GM18508 (cell line): Measurements from ENCODE around the gene CEP78.
"Not testable (repeated sequence)": the region's sequence is repeated elsewhere in the genome, so short reads cannot be mapped to it uniquely, and the experiment has no call there.

Experiments
- ATAC-seq: cut with Tn5 transposase; IDR thresholded peaks from one replicate; pipeline ENCODE4 v1.9.1; 2021; ENCODE audit warnings: moderate number of reproducible peaks; ENCODE audit not compliant: insufficient read depth, unreplicated experiment

The CEP78 gene

DNA sequence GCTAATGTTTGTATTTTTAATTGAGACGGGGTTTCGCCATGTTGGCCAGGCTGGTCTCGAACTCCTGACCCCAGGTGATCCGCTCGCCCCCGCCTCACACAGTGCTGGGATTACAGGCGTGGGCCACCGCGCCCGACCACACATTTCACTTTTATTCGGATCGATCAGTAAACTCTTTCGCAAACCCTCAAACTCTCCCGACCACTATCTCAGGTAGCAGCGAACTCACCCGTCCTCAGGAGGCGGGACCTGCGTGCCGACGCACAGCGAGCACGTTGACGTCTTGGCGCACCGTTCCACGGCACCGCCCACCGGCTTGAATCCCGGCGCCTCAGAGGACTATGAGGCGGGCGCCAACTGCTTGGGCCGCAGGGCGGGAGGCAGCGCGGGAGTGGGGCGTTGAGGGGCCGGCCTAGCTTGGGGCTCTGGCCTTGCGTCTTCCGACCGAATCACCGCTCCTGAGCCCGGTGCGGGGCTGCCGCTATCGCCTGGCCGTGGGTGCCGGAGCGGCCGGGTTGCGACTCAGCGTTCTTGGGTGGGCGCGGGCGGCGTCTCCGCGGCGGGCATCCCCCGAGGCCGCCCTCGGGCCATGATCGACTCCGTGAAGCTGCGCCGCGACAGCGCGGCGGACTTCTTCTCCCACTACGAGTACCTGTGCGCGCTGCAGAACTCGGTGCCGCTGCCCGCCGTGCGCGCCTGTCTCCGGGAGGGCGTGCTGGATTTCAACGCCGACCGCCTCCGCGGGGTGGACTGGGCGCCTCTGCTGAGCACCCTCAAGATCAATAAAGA, at the start of gene CEP78:
CEP78 (plus strand) TSS at position 314 of the 789 bp plus-strand sequence; CDS start at position 590, 276 bp downstream.
- peak; percentile 96 for ATAC-seq

DNA sequence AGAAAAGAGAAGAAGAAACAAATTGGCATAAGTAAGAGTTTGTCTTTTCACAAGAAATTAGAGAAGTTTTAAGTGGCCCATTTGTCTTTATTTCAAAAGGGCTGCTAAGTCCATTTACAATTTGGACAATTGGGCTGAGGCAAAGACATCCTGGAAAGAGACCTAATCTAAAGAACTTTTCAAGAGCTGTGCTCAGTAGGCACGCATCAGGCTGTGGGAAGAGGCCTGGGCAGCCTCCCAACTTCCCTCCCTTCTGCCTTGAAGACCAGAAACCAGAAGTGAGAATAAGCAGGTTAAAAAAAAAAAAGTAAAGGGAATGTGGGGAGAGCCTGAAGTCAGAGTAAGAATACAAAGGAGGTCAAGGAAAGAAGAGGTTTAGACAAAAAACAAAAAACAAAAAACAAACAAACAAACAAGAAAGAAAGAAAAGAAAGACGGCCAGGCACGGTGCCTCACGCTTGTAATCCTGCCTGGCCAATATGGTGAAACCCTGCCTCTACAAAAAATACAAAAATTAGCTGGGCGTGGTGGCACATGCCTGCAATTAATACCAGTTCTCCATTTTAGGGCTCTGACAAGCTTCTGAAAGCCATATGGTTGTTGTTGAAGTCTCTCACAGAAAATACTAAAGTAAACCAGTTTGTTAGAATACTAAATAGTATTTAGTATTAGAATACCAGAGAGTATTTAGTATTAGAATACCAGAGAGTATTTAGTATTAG, 48.0 kb upstream of the CEP78 start:
- no peak for ATAC-seq

- no peak for ATAC-seq
Measured at GRCh38 chr9:78188594-78188993, 47.3 kb upstream of the CEP78 start.

DNA sequence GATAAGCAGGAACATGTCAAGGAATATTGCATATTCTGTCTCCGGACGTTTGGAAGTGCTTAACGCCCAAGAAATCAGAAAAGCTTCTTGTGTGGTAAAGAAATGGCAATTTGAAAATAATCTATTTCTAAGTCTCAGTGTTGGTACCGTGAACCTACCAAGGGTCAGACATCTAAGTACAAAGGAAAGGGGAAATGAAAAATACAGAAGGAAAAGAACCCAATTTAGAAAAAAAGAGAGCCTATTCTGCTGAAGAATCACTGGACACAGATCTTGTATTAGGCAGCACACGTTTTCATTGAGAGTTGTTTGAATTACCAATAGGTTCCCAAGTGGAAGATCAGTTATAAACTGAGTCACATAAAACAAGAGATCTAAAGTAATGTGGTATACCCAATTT, 46.9 kb upstream of the CEP78 start:
- ATAC-seq: no peak

DNA sequence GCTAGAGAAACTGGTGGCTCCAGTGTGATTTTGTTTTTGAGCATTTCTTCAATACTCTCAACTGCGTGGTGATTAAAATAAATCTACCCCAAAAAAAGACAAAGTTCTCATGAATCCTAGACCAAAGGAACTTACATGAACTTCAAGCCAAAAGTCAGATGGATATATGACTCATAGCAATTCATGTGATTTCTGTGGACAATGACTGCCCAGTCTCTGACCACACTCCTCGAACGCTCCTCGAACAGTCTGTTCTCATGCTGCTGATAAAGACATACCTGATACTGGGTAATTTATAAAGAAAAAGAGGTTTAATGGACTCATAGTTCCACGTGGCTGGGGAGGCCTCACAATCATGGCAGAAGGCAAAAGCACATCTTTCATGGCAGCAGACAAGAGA, 46.4 kb upstream of the CEP78 start:
- no peak for ATAC-seq

GRCh38 chr9:78191931-78192330, 43.9 kb upstream of the CEP78 start:
- ATAC-seq: no peak

DNA sequence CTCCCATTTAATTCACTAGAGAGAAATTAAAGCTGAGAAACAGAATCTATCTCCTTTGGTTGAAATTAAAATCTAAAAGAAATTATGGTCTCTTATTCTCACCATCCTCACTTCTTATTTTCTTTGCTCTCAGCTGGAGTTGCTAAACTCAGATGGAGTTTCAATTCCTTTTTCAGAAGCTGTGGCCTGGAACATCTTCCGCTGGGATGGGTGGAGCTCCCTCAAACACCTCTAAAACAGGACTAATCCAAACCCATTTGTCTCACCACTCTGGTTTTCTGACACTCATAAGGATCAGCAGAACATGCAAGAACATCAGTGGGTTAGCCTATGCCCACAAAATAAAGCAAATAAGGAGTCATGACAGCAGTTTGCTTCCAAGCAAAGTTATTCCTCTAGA, 39.6 kb upstream of the CEP78 start:
- no peak for ATAC-seq

DNA sequence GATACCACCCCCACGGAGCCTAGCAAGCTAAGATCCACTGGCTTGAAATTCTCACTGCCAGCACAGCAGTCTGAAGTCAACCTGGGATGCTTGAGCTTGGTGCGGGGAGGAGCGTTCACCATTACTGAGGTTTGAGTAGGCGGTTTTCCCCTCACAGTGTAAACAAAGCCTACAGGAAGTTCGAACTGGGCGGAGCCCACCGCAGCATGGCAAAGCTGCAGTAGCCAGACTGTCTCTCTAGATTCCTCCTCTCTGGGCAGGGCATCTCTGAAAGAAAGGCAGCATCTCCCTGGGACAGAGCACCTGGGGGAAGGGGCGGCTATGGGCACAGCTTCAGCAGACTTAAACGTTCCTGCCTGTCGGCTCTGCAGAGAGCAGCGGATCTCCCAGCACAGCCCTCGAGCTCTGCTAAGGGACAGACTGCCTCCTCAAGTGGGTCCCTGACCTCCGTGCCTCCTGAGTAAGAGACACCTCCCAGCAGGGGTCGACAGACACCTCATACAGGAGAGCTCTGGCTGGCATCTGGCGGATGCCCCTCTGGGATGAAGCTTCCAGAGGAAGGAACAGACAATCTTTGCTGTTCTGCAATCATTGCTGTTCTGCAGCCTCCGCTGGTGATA, 34.6 kb upstream of the CEP78 start:
- not testable (repeated sequence) for ATAC-seq

- ATAC-seq: no peak
Measured at GRCh38 chr9:78207319-78207718, 28.6 kb upstream of the CEP78 start.

GRCh38 chr9:78207901-78208300, 28.0 kb upstream of the CEP78 start:
- no peak for ATAC-seq

- no peak for ATAC-seq
Measured at GRCh38 chr9:78209127-78209526, 26.7 kb upstream of the CEP78 start.

- peak; percentile 70 for ATAC-seq
Measured at GRCh38 chr9:78210841-78211301, 25.0 kb upstream of the CEP78 start.

DNA sequence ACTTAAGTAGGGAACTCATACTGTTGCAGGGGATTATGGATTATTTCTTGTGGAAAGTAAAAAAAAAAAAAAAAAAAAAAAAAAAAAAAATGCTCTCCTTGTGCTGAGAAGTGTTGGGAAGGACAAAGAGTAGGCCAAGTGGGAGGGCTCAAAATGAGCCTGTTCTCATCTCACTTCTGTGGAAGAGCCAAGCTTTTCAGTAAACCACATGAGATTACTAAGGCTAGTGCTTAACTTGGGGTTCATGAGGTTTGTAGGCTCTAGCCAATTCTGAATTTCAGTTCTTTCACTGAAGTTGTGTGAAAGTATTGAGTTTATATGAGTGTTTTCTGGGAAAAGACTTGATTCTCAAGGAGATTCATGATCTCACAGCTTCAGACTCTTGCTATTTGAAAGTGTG, 23.0 kb upstream of the CEP78 start:
- no peak for ATAC-seq

- no peak for ATAC-seq
Measured at GRCh38 chr9:78213712-78214111, 22.2 kb upstream of the CEP78 start.

GRCh38 chr9:78214492-78214891, 21.4 kb upstream of the CEP78 start:
- no peak for ATAC-seq

DNA sequence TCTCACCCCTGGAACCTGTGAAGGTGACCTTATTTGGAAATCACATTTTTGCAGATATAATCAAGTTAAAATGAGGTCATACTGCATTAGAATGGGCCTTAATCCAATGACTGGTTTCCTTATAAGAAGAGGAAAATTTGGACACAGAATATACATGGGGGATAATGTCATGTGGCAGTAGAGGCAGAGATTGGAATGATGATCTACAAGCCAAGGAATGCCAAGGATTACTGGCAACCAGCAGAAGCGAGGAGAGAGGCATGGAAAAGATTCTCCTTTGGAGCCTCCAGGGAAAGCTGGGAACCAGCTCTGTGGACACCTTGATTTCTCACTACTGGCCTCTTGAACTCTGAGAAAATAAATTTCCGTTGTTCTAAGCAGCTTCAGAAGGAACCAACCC, 20.2 kb upstream of the CEP78 start:
- ATAC-seq: no peak

- no peak for ATAC-seq
Measured at GRCh38 chr9:78218890-78219289, 17.0 kb upstream of the CEP78 start.

DNA sequence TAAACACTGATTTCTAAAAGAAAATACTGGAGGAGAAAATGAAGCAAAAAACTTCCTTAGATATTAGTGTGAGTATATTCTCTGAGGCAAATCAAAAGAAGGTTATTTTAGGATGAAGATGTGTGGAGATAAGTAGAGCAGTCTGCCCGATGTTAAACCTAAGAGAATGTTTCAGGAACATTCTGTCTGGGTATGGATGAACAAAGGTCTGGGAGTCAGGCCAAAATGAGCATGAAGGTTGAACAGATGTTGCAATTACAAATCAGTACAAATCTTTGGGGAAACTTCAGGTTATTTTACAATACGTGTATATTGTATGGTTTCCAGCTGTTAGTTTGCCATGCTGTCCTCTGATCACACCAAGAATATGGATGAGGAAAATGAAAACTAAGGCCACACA, 14.4 kb upstream of the CEP78 start:
- ATAC-seq: no peak

DNA sequence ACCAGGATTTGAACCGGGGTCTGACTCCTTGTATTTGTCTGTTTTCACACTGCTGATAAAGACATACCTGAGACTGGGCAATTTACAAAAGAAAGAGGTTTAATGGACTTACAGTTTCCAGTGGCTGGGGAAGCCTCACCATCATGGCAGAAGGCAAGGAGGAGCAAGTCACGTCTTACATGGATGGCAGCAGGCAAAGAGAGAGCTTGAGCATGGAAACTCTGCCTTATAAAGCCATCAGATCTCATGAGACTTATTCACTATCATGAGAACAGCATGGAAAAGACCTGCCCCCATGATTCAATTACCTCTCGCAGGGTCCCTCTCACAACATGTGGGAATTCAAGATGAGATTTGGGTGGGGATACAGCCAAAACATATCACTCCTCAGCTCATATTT, 14.0 kb upstream of the CEP78 start:
- not testable (repeated sequence) for ATAC-seq

DNA sequence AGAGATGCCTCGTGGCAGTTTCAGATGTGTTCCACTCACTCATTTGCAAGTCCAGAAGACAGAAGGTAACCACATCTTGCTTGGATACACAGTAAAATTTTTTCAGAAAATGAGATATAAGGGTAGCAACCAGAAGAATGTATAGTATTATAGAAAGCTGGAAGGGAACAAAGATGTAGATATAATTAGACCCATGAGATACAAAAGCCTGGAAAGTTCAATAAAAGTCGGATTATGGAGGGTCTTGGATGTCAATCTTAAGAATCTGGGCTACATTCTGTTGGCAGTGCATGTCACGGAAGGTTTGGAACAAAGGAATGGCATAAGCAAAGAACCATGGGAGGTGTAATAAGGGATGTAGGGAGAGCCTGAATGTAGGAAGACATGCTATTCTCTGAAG, 5.1 kb upstream of the CEP78 start:
- ATAC-seq: no peak

- not testable (repeated sequence) for ATAC-seq
Measured at GRCh38 chr9:78232471-78232870, 3.4 kb upstream of the CEP78 start.
